Gastroesophageal sphincter (tissue), 4 donors: ENCODE measurements around the gene IFNGR1. TPM values are rescaled to one million over a fixed set of nuclear protein-coding genes. Genes with fewer than 3 reads are reported as not detected.

Source experiments
- ATAC-seq: fragments of 150-250 bp; one replicate; pipeline ENCODE4 v1.9.1; 2016; ENCODE audit warnings: mild to moderate bottlenecking, moderate library complexity
- H3K27ac ChIP-seq, 4 donors: fragments of 200-600 bp; sonication (generic) in 3 of 4; 1 replicate in 3 of 4; 2 replicates in 1 of 4; pipeline ENCODE4 v1.5.1; 2016 to 2019
- H3K27me3 ChIP-seq: fragments of 200-600 bp; sonication (generic); one replicate; pipeline ENCODE4 v1.5.1; 2019
- H3K36me3 ChIP-seq, 2 donors: fragments of 200-600 bp; sonication (generic); one replicate each; pipeline ENCODE4 v1.5.1; 2019; ENCODE audit warnings: control low read depth in 1 of 2
- H3K4me1 ChIP-seq, 3 donors: fragments of 200-600 bp; sonication (generic); 1 replicate in 2 of 3; 2 replicates in 1 of 3; pipeline ENCODE4 v1.5.1; 2016 to 2019; ENCODE audit warnings: control low read depth in 2 of 3
- H3K4me3 ChIP-seq, 2 donors: fragments of 200-600 bp; sonication (generic); one replicate each; pipeline ENCODE4 v1.5.1; 2019; ENCODE audit warnings: mild to moderate bottlenecking in 1 of 2, moderate library complexity in 1 of 2
- H3K9me3 ChIP-seq, 3 donors: fragments of 200-600 bp; sonication (generic); one replicate each; pipeline ENCODE4 v1.5.1; 2017 to 2019; ENCODE audit warnings: control low read depth in 2 of 3
- CTCF ChIP-seq, 4 experiments: fragments of 200-600 bp in 2 of 4; fragments of 450-650 bp in 2 of 4; sonication (generic) in 1 of 4; IDR thresholded peaks; one replicate each; pipeline ENCODE4 v1.5.1; 2017 to 2019; ENCODE audit warnings: antibody characterized with exemption in 4 of 4, mild to moderate bottlenecking in 2 of 4, moderate library complexity in 2 of 4
- EP300 ChIP-seq: sonication (generic); formaldehyde crosslinking; IDR thresholded peaks from one replicate; pipeline ENCODE4 v1.6.1; 2017; ENCODE audit warnings: antibody characterized with exemption, mild to moderate bottlenecking
- POLR2A ChIP-seq, 2 donors: fragments of 450-650 bp; IDR thresholded peaks; one replicate each; pipeline ENCODE4 v1.6.1; 2017; ENCODE audit warnings: antibody characterized with exemption in 2 of 2, mild to moderate bottlenecking in 2 of 2, moderate library complexity in 1 of 2
- POLR2AphosphoS5 ChIP-seq: sonication (generic); formaldehyde crosslinking; IDR thresholded peaks from one replicate; pipeline ENCODE4 v1.6.1; 2017; ENCODE audit warnings: antibody characterized with exemption
- WGBS, 2 donors: methylation state at CpG; one replicate each; pipeline ENCODE4 v1.1.5; 2018; ENCODE audit warnings: low coverage in 1 of 2; 5-methylcytosine and 5-hydroxymethylcytosine counted together
- total RNA-seq, 4 donors: library from RNA; depleted of rRNA; stranded (reverse); fragments of >200 nt; gene quantifications; one replicate each; pipeline ENCODE4 v1.1.0, GENCODE V29; 2016

The IFNGR1 gene
- total RNA-seq, 4 donors from 2014 or later: 45.8 to 104 (median 66.9) TPM

DNA sequence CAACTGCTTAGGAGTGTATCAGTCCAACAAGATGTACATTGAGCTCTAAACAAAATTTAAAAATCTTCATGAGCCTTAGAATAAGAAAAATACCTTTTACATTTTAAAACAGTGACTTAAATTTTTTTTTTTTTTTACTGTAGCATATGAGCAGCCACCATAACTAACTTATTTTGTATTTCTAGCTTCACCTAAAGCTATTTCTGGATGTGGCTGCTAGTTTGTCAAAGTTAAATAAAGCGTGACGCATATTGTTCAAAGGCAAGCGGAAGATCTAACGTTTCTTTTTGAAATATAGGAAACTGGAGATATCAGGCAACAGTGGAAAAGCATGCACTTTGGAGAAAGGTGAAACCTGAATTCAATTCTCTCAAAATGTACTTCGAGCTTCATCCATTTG is 42.5 kb downstream of the IFNGR1 start:
- WGBS, 2 donors: 73 to 89% methylated on average over 2 to 5 of the region's 5 CpGs
- Histone ChIP-seq H3K9me3 (peaks cover 0 to 2% (median 0%) of the 10 kb centered on the region in 3 donors), H3K4me1 (no peaks in the 10 kb centered on the region), H3K27me3 (no peaks in the 10 kb centered on the region), H3K27ac (no peak overlapping the region), H3K36me3 (no peaks in the 10 kb centered on the region), H3K4me3 (no peak overlapping the region)
- ATAC-seq: no peak
- TF ChIP-seq POLR2A (IDR thresholded peaks at IDR 0.05): no peak
- TF ChIP-seq CTCF (IDR thresholded peaks at IDR 0.05): no peak
- no peak for TF ChIP-seq EP300
- TF ChIP-seq POLR2AphosphoS5: no peak

DNA sequence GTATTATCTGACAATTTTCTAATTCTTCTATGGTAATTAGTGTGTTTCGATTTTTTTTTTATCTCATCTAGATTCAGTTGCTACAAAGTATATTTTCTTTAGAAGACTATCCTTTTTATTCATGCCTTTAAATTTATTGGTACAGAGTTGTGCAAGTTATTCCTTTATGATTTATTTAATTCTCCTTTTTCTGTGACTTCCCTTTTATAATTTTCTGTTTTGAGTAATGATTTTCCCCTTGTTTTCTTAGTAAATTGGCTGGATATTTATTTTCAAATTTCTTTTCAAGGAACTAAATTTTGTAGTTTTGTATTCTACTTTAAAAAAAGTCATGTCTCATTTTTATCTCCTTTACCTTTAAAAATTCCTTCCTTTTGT is 43.3 kb downstream of the IFNGR1 start:
- Histone ChIP-seq H3K9me3 (no peaks in the 10 kb centered on the region), H3K27ac (no peak overlapping the region), H3K27me3 (no peaks in the 10 kb centered on the region), H3K4me1 (no peaks in the 10 kb centered on the region), H3K4me3 (no peak overlapping the region), H3K36me3 (no peaks in the 10 kb centered on the region)
- no peak for ATAC-seq
- WGBS, 2 donors: 47 to 75% methylated on average over 1 of the region's 1 CpG
- TF ChIP-seq CTCF (IDR thresholded peaks at IDR 0.05) (no peak), EP300 (no peak), POLR2A (IDR thresholded peaks at IDR 0.05) (no peak), POLR2AphosphoS5 (no peak)

GRCh38 chr6:137175157-137175867 is 43.9 kb downstream of the IFNGR1 start:
- no peak for TF ChIP-seq EP300
- no peak for TF ChIP-seq POLR2A (IDR thresholded peaks at IDR 0.05)
- no peak for TF ChIP-seq POLR2AphosphoS5
- TF ChIP-seq CTCF (IDR thresholded peaks at IDR 0.05): no peak
- ATAC-seq: no peak
- H3K9me3 ChIP-seq: no peaks in the 10 kb centered on the region

GRCh38 chr6:137173501-137173900 is 45.7 kb downstream of the IFNGR1 start, which contains the start of gene IL22RA2:
TSS of gene IL22RA2 (minus strand) at chr6:137173644. CDS start at chr6:137161749, 11,895 bp downstream.
- no peaks in the 10 kb centered on the region for H3K9me3 ChIP-seq
- no peaks in the 10 kb centered on the region for H3K36me3 ChIP-seq
- H3K4me3 ChIP-seq: no peak within 1 kb of the TSS
- no peaks in the 10 kb centered on the region for H3K4me1 ChIP-seq
- no peaks in the 10 kb centered on the region for H3K27me3 ChIP-seq
- WGBS, 2 donors: 91 to 100% methylated on average over 4 of the region's 4 CpGs
- no peak for TF ChIP-seq EP300
- no peak for TF ChIP-seq POLR2AphosphoS5
- no peak for TF ChIP-seq CTCF (IDR thresholded peaks at IDR 0.05)
- no peak for TF ChIP-seq POLR2A (IDR thresholded peaks at IDR 0.05)
- H3K27ac ChIP-seq: no peak within 1 kb of the TSS
- ATAC-seq: no peak

More at GRCh38 chr6:137175157-137175867, 43.9 kb downstream of the IFNGR1 start:
- WGBS, 2 donors: 31 to 65% methylated on average over 3 to 4 of the region's 4 CpGs
- Histone ChIP-seq H3K4me1 (no peaks in the 10 kb centered on the region), H3K4me3 (no peak overlapping the region), H3K27me3 (no peaks in the 10 kb centered on the region), H3K27ac (no peak overlapping the region), H3K36me3 (no peaks in the 10 kb centered on the region)
